ENCODE measurements around the gene NSF. TPM values are rescaled to one million over a fixed set of nuclear protein-coding genes. Genes with fewer than 3 reads are reported as not detected.
"Not testable (repeated sequence)": the region's sequence is repeated elsewhere in the genome, so short reads cannot be mapped to it uniquely, and the experiment has no call there.

NSF gene
- total RNA-seq, 4 donors from 2014 or later, result 14.9 to 31.8 (median 18.7) TPM

DNA sequence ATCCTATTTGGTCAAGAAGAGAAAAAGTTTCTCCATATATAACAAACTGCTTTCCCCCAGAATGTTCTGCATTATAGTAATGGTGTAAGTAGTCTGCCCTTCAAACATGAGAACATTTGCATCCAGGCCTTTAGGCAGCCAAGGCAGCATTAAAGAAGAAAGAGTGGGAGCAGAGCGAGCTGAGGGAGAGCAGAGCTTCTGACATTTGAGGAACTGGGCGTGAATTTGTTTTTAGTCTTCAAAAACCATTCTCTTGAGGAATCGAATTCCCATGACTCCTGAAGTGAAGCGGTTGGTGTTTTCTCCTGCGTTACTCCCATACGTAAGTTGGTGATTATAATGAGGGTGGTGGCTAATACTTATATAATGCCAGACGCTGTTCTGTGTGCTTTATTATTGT, 58.8 kb downstream of the NSF start:
- not testable (repeated sequence) for H3K36me3 ChIP-seq; H3K4me1 ChIP-seq; H3K27ac ChIP-seq; H3K27me3 ChIP-seq; H3K9me3 ChIP-seq; DNase-seq (ENCODE audit: low spot score in 2 of 2); H3K4me3 ChIP-seq
- 94 to 97% methylated on average over 7 of the region's 7 CpGs for WGBS, 2 donors

DNA sequence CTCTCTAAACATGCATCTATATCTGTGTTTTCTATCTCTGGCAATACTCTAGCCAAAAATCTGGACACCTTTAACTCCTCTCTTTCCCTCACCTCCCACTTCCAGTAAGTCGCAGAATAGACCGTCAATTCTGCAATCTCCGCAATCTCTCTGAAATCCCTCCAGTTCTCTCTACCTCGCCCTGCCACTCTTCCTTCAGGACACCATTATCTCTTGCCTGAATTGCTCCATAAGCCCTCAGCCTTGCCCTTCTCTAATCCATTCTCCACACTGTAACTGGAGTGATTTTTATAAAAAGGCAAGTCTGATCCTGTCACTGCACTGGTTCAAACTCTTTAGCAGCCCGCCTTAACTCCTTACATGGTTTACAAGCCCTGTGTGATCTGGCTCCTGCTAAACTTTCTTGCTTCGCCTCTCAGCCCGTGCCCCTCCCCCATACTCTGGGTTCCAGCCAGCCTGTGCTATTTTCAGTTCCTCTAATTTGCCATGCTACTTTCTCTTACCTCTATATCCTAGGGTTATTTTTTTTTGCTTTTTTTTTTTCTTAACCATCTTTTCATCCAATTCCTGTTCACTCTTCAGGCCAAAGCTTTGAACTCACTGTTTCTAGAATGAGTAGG, 61.7 kb downstream of the NSF start:
- H3K27me3 ChIP-seq; H3K36me3 ChIP-seq; H3K27ac ChIP-seq; H3K4me1 ChIP-seq; H3K9me3 ChIP-seq; DNase-seq (ENCODE audit: low spot score in 2 of 2); H3K4me3 ChIP-seq: not testable (repeated sequence)
- no CpG with 5 or more reads among the region's 7 CpGs for WGBS, 2 donors

- not testable (repeated sequence) for DNase-seq (ENCODE audit: low spot score in 2 of 2); H3K27me3 ChIP-seq; H3K9me3 ChIP-seq; H3K4me3 ChIP-seq; H3K36me3 ChIP-seq; H3K4me1 ChIP-seq; H3K27ac ChIP-seq
- WGBS, 2 donors, result no CpG with 5 or more reads among the region's 5 CpGs
These were observed 67.8 kb downstream of the NSF start for GRCh38 chr17:46658235-46658634.

- not testable (repeated sequence) for H3K4me3 ChIP-seq; H3K27ac ChIP-seq; DNase-seq (ENCODE audit: low spot score in 2 of 2); H3K36me3 ChIP-seq; H3K4me1 ChIP-seq; H3K9me3 ChIP-seq; H3K27me3 ChIP-seq
- WGBS, 2 donors, result 75% methylated on average over 2 of the region's 4 CpGs; no CpG with 5 or more reads in 1 of the 2 donors
These were observed 69.2 kb downstream of the NSF start for GRCh38 chr17:46659702-46660101.

DNA sequence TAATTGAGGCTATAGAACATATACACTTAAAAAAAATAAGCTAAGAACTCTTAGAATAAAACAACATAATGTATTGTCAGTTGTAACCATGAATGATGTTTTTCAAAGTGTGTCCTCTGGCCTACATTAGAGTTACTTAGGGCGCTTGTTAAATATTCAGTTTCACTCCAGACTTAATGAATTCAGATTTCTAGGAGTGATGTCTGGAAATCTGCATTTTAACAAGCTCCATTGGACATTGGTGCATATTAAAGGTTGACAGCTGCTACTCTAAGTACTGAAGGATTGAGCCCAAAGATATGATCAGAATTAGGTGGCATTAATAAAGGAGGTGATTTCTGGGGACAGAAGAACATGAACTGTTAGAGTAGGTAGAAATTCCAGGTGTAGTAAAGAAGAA, 72.7 kb downstream of the NSF start:
- H3K27me3 ChIP-seq; H3K4me3 ChIP-seq; H3K36me3 ChIP-seq; DNase-seq (ENCODE audit: low spot score in 2 of 2); H3K27ac ChIP-seq; H3K4me1 ChIP-seq; H3K9me3 ChIP-seq: not testable (repeated sequence)
- WGBS, 2 donors, result no CpG with 5 or more reads among the region's 1 CpG

- H3K27me3 ChIP-seq; H3K36me3 ChIP-seq; DNase-seq (ENCODE audit: low spot score in 2 of 2); H3K9me3 ChIP-seq; H3K27ac ChIP-seq; H3K4me3 ChIP-seq; H3K4me1 ChIP-seq: not testable (repeated sequence)
- no CpG with 5 or more reads among the region's 2 CpGs for WGBS, 2 donors
These were observed 73.1 kb downstream of the NSF start for GRCh38 chr17:46663552-46663951.

DNA sequence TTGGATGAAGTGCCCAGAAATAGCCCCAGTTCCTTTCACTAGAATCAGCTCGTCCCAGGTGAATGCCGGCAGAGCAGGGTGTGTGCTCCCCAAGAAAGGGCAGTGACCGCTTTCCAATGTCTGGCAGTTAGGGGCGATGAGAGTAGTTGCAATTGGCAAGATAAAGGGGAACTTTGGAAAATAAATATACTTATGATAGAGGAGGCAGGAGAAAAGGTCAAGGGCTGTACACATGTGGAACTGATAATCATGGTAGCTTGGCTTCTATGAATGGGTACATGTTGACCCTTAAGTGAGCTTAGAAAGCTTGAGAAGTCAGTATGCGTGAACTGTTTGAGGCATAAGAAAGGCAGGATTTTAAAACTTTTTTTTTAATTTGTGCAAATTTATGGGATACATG, 75.5 kb downstream of the NSF start:
- 80 to 85% methylated on average over 4 of the region's 5 CpGs for WGBS, 2 donors
- DNase-seq (ENCODE audit: low spot score in 2 of 2), result not testable (repeated sequence)

DNA sequence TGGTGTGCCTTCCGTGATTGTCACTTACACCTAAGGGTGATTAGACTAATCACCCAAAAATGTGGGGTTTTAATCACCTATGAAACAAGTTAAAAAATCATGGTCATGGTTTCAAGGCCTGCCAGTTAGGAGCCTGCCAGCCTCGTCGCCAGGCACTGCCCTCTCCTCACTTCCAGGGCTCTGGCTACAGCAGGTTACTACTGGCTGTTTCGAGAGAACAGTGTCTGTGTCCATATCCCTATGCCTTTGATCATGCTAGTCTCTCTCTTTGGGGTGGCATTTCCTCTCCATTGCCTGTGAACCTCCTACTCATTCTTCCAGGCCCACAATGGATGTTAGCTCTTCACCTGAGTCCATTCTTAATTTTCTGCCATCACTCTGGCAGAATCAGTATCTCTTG, 80.3 kb downstream of the NSF start:
- not testable (repeated sequence) for DNase-seq (ENCODE audit: low spot score in 2 of 2); H3K4me1 ChIP-seq; H3K9me3 ChIP-seq; H3K36me3 ChIP-seq; H3K4me3 ChIP-seq; H3K27me3 ChIP-seq; H3K27ac ChIP-seq
- WGBS, 2 donors, result no CpG with 5 or more reads among the region's 4 CpGs

More for the DNA sequence above, 75.5 kb downstream of the NSF start:
- not testable (repeated sequence) for H3K4me1 ChIP-seq, H3K36me3 ChIP-seq, H3K4me3 ChIP-seq, H3K27ac ChIP-seq, H3K9me3 ChIP-seq, H3K27me3 ChIP-seq

- WGBS, 2 donors, result no CpG with 5 or more reads among the region's 2 CpGs
- H3K27ac ChIP-seq; H3K36me3 ChIP-seq; DNase-seq (ENCODE audit: low spot score in 2 of 2); H3K27me3 ChIP-seq; H3K9me3 ChIP-seq; H3K4me1 ChIP-seq; H3K4me3 ChIP-seq: not testable (repeated sequence)
These were observed 82.3 kb downstream of the NSF start for GRCh38 chr17:46672777-46673176.

- H3K9me3 ChIP-seq; H3K4me3 ChIP-seq; H3K27ac ChIP-seq; H3K27me3 ChIP-seq; DNase-seq (ENCODE audit: low spot score in 2 of 2); H3K4me1 ChIP-seq; H3K36me3 ChIP-seq: not testable (repeated sequence)
These were observed 87.3 kb downstream of the NSF start for GRCh38 chr17:46677819-46678218.

GRCh38 chr17:46683653-46684052, 93.2 kb downstream of the NSF start:
- not testable (repeated sequence) for H3K27me3 ChIP-seq; H3K4me1 ChIP-seq; H3K36me3 ChIP-seq; H3K27ac ChIP-seq; H3K4me3 ChIP-seq; H3K9me3 ChIP-seq; DNase-seq (ENCODE audit: low spot score in 2 of 2)
- no CpG with 5 or more reads among the region's 2 CpGs for WGBS, 2 donors

- not testable (repeated sequence) for H3K36me3 ChIP-seq; H3K4me1 ChIP-seq; H3K27ac ChIP-seq; DNase-seq (ENCODE audit: low spot score in 2 of 2); H3K27me3 ChIP-seq; H3K4me3 ChIP-seq; H3K9me3 ChIP-seq
- 50 to 53% methylated on average over 4 of the region's 4 CpGs for WGBS, 2 donors
These were observed 94.8 kb downstream of the NSF start for GRCh38 chr17:46685284-46685683.

GRCh38 chr17:46692196-46692595, 101.7 kb downstream of the NSF start:
- H3K27ac ChIP-seq; H3K27me3 ChIP-seq; H3K9me3 ChIP-seq; H3K4me3 ChIP-seq; H3K4me1 ChIP-seq; H3K36me3 ChIP-seq; DNase-seq (ENCODE audit: low spot score in 2 of 2): not testable (repeated sequence)
- WGBS, 2 donors, result 60 to 88% methylated on average over 1 of the region's 3 CpGs

DNA sequence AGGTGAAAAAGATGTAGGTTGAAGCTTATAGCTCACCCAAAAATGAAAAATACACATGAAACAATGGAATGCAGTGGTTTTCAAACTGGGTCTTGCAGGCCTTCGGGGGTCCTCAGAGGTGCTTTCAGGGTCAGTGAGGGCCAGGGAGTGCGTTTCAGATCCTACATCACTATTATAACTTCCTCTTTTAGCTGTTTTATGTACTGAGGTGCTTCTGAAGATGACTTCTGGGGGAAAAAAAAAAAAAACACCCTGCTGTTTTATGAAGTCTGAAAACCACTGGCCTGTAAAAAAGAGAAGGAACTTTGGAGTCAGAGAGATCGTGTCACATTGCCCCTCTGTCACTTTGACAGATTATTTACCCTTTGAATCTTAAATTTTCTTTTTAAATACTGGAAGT, 102.8 kb downstream of the NSF start:
- not testable (repeated sequence) for H3K27me3 ChIP-seq; DNase-seq (ENCODE audit: low spot score in 2 of 2)

GRCh38 chr17:46696522-46696921, 106.1 kb downstream of the NSF start:
- not testable (repeated sequence) for H3K27me3 ChIP-seq; H3K9me3 ChIP-seq; H3K27ac ChIP-seq; H3K4me3 ChIP-seq; H3K4me1 ChIP-seq; H3K36me3 ChIP-seq; DNase-seq (ENCODE audit: low spot score in 2 of 2)
- WGBS, 2 donors, result no CpG with 5 or more reads among the region's 3 CpGs

More for the DNA sequence above, 102.8 kb downstream of the NSF start:
- H3K4me3 ChIP-seq, H3K4me1 ChIP-seq, H3K9me3 ChIP-seq, H3K36me3 ChIP-seq, H3K27ac ChIP-seq: not testable (repeated sequence)
- WGBS, 2 donors, result 75 to 88% methylated on average over 2 to 3 of the region's 3 CpGs
